A549 (cell line): Measurements from ENCODE around the gene SDC3. TPM values are rescaled to one million over a fixed set of nuclear protein-coding genes. Genes with fewer than 3 reads are reported as not detected.

Experiments used
- ATAC-seq, 2 experiments: fragments of 200-7000 bp in 1 of 2; fragments of >200 bp in 1 of 2; cut with Nextera tagmentation in 1 of 2; cut with Tn5 transposase in 1 of 2; 3 replicates each; pipeline versions ENCODE4 v1.8.0 to v1.9.1; 2018 to 2020; ENCODE audit warnings: mild to moderate bottlenecking in 1 of 2, moderate library complexity in 1 of 2
- CTCF ChIA-PET: fragments of 300-600 bp; sonication (Branson Sonifier 250); formaldehyde crosslinking; extraction: SDS; loops from one replicate; lab custom pipeline; 2021; ENCODE audit warnings: antibody characterized with exemption, inconsistent platforms; lab: Yijun Ruan, JAX
- POLR2A ChIA-PET: fragments of 350-600 bp; formaldehyde crosslinking; extraction: SDS; loops from one replicate; lab custom pipeline; 2021; ENCODE audit warnings: antibody characterized with exemption, inconsistent platforms; lab: Yijun Ruan, JAX
- DNase-seq, 2 experiments: peaks; one replicate each; pipeline versions ENCODE4 v3.0.0 to v3.0.0-alpha.2; 2011 to 2016; ENCODE audit warnings: low read depth in 1 of 2, low spot score in 1 of 2
- FAIRE-seq: peaks from 2 replicates; lab custom pipeline; 2011; peaks lifted over from hg19 to GRCh38; lab: Jason Lieb, UNC
- H3K27ac ChIP-seq, 2 experiments: fragments of >200 bp; sonication (Bioruptor Twin); formaldehyde crosslinking; 3 replicates each; pipeline ENCODE4 v1.5.1; 2016 to 2017
- H3K4me1 ChIP-seq: fragments of >200 bp; sonication (Bioruptor Twin); formaldehyde crosslinking; 3 replicates; pipeline ENCODE4 v1.6.1; 2016
- H3K4me2 ChIP-seq: fragments of >200 bp; sonication (Bioruptor Twin); formaldehyde crosslinking; 3 replicates; pipeline ENCODE4 v1.6.1; 2016
- H3K4me3 ChIP-seq: fragments of >200 bp; sonication (Bioruptor Twin); formaldehyde crosslinking; 3 replicates; pipeline ENCODE4 v1.5.1; 2016
- H3K9me3 ChIP-seq: fragments of >200 bp; sonication (Bioruptor Twin); formaldehyde crosslinking; 3 replicates; pipeline ENCODE4 v1.6.1; 2016
- BHLHE40 ChIP-seq: IDR thresholded peaks from 2 replicates; pipeline ENCODE4 v1.6.1; 2012; ENCODE audit warnings: low read depth, low read length, inconsistent platforms
- CHD2 ChIP-seq: fragments of 150-350 bp; IDR thresholded peaks from 2 replicates; pipeline ENCODE4 v1.6.1; 2014; ENCODE audit warnings: low read length; ENCODE audit not compliant: partially characterized antibody
- EHF ChIP-seq: fragments of 250-450 bp; sonication (Bioruptor Pico); IDR thresholded peaks from 2 replicates; pipeline ENCODE4 v1.5.0; 2020; ENCODE audit warnings: mild to moderate bottlenecking
- ESRRA ChIP-seq: fragments of 150-350 bp; IDR thresholded peaks from 2 replicates; pipeline ENCODE4 v1.6.1; 2014; ENCODE audit warnings: mild to moderate bottlenecking, low read length, borderline replicate concordance
- FOXS1 ChIP-seq: fragments of 250-450 bp; sonication (Bioruptor Pico); IDR thresholded peaks from 2 replicates; pipeline ENCODE4 v1.5.0; 2020; ENCODE audit warnings: mild to moderate bottlenecking, moderate library complexity
- HDAC2 ChIP-seq: fragments of 200-600 bp; sonication (generic); IDR thresholded peaks from 2 replicates; pipeline ENCODE4 v1.6.1; 2016
- HOXB5 ChIP-seq: fragments of 250-450 bp; sonication (Bioruptor Pico); IDR thresholded peaks from 2 replicates; pipeline ENCODE4 v1.5.0; 2020; ENCODE audit warnings: mild to moderate bottlenecking, moderate library complexity
- JUN ChIP-seq, 2 experiments: fragments of >200 bp; sonication (Bioruptor Twin); formaldehyde crosslinking; IDR thresholded peaks; 2 replicates in 1 of 2; 3 replicates in 1 of 2; pipeline ENCODE4 v1.6.1; 2016 to 2017
- JUNB ChIP-seq: fragments of >200 bp; sonication (Bioruptor Twin); formaldehyde crosslinking; IDR thresholded peaks from 2 replicates; pipeline ENCODE4 v1.6.1; 2016
- NFE2L2 ChIP-seq: fragments of 150-350 bp; conservative IDR thresholded peaks from 2 replicates; pipeline ENCODE4 v1.6.1; 2014; ENCODE audit warnings: low read length
- NR3C1 ChIP-seq: fragments of >200 bp; sonication (Bioruptor Twin); formaldehyde crosslinking; IDR thresholded peaks from 3 replicates; pipeline ENCODE4 v1.6.1; 2017
- PHF8 ChIP-seq: fragments of 200-600 bp; sonication (generic); IDR thresholded peaks from 2 replicates; pipeline ENCODE4 v1.6.1; 2016; ENCODE audit warnings: low read depth, mild to moderate bottlenecking, antibody characterized with exemption, moderate library complexity, borderline replicate concordance
- POLR2AphosphoS2 ChIP-seq: conservative IDR thresholded peaks from 2 replicates; pipeline ENCODE4 v1.6.1; 2012; ENCODE audit warnings: low read length, improper control_type of control experiment, inconsistent platforms
- RARB ChIP-seq: fragments of 250-450 bp; sonication (Bioruptor Pico); IDR thresholded peaks from 2 replicates; pipeline ENCODE4 v1.8.0; 2021; ENCODE audit warnings: mild to moderate bottlenecking, moderate library complexity
- RNF2 ChIP-seq: fragments of 200-600 bp; sonication (generic); IDR thresholded peaks from 2 replicates; pipeline ENCODE4 v1.6.1; 2016; ENCODE audit warnings: low read depth, mild to moderate bottlenecking, antibody characterized with exemption, moderate library complexity, borderline replicate concordance
- SMC3 ChIP-seq: fragments of >200 bp; sonication (Bioruptor Twin); formaldehyde crosslinking; IDR thresholded peaks from 3 replicates; pipeline ENCODE4 v1.6.1; 2018; ENCODE audit warnings: inconsistent platforms
- SREBF2 ChIP-seq: fragments of 450-650 bp; IDR thresholded peaks from 2 replicates; pipeline ENCODE4 v1.6.1; 2014; ENCODE audit warnings: mild to moderate bottlenecking, moderate library complexity
- TFCP2L1 ChIP-seq: fragments of 250-450 bp; sonication (Bioruptor Pico); IDR thresholded peaks from 2 replicates; pipeline ENCODE4 v1.5.0; 2021; ENCODE audit warnings: mild to moderate bottlenecking
- WGBS: methylation state at CpG from one replicate; pipeline ENCODE4 v1.1.6; 2017; ENCODE audit errors: missing lambda C conversion rate; 5-methylcytosine and 5-hydroxymethylcytosine counted together
- polyA plus RNA-seq, 4 experiments: library from polyadenylated mRNA; depleted of rRNA in 3 of 4; stranded (reverse); fragments of >200 nt; fragmentation: RNase III in 1 of 4; extraction: RNeasy Plus Mini Kit Qiagen cat#74134 plus additional on column Dnase treatment in 1 of 4; gene quantifications; 2 replicates in 3 of 4; 3 replicates in 1 of 4; pipeline ENCODE4 v1.2.3, GENCODE V29; 2011 to 2017
- TF ChIP-seq, protein P1 (sequence below): IDR thresholded peaks from 2 replicates; pipeline ENCODE4 v1.6.1; 2012
- TF ChIP-seq, protein P2 (sequence below): fragments of >200 bp; sonication (Bioruptor Twin); formaldehyde crosslinking; IDR thresholded peaks from 3 replicates; pipeline ENCODE4 v1.6.1; 2016
- TF ChIP-seq, protein P3 (sequence below): fragments of 150-350 bp; IDR thresholded peaks from 2 replicates; pipeline ENCODE4 v1.6.1; 2014; ENCODE audit warnings: low read depth, mild to moderate bottlenecking, low read length
- TF ChIP-seq, protein P4 (sequence below): fragments of 250-450 bp; sonication (Bioruptor Pico); IDR thresholded peaks from 2 replicates; pipeline ENCODE4 v1.5.0; 2021; ENCODE audit warnings: mild to moderate bottlenecking, moderate library complexity, borderline replicate concordance
- TF ChIP-seq, protein P5 (sequence below): fragments of >200 bp; sonication (Bioruptor Twin); formaldehyde crosslinking; IDR thresholded peaks from 3 replicates; pipeline ENCODE4 v1.5.1; 2016

The SDC3 gene
- polyA plus RNA-seq, 2 of the 4 experiments (the other 2 are of a cell fraction), result 2.0 to 8.9 TPM

DNA sequence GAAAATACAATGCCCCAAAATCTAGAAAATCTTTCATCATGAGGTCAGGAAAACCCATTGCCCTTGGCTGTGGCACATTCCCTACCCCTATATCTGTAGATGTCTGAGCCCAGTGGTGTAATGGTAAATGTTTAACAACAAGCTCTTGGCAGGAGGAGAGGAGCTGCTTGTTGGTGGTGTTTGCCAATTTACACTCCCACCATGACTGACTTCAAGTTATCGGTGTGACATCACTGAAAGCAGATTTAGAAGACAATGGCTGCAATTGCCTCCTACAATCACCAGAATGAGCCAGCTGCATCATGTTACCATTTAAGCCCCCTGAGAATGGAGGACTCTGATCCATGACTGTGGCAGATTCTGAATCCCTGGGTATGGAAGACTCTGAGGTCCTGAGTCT, 70.9 kb downstream of the SDC3 start:
- TF ChIP-seq, protein P1, sequence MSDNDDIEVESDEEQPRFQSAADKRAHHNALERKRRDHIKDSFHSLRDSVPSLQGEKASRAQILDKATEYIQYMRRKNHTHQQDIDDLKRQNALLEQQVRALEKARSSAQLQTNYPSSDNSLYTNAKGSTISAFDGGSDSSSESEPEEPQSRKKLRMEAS, result no peak
- TF ChIP-seq CHD2 (no peak), NR3C1 (no peak), JUNB (no peak), NFE2L2 (no peak), BHLHE40 (no peak), HDAC2 (no peak), ESRRA (no peak), POLR2AphosphoS2 (no peak), RNF2 (no peak), SMC3 (no peak), SREBF2 (no peak), TFCP2L1 (CRISPR knock-in tag) (no peak)
- TF ChIP-seq, protein P2, sequence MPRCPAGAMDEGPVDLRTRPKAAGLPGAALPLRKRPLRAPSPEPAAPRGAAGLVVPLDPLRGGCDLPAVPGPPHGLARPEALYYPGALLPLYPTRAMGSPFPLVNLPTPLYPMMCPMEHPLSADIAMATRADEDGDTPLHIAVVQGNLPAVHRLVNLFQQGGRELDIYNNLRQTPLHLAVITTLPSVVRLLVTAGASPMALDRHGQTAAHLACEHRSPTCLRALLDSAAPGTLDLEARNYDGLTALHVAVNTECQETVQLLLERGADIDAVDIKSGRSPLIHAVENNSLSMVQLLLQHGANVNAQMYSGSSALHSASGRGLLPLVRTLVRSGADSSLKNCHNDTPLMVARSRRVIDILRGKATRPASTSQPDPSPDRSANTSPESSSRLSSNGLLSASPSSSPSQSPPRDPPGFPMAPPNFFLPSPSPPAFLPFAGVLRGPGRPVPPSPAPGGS, result no peak
- TF ChIP-seq, protein P3, sequence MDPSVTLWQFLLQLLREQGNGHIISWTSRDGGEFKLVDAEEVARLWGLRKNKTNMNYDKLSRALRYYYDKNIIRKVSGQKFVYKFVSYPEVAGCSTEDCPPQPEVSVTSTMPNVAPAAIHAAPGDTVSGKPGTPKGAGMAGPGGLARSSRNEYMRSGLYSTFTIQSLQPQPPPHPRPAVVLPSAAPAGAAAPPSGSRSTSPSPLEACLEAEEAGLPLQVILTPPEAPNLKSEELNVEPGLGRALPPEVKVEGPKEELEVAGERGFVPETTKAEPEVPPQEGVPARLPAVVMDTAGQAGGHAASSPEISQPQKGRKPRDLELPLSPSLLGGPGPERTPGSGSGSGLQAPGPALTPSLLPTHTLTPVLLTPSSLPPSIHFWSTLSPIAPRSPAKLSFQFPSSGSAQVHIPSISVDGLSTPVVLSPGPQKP, result no peak
- TF ChIP-seq, all 56 proteins: peak for 0
- ChIA-PET CTCF (interaction anchor here (1.4 kb wide), 1 partner anchor 36 kb away, joined by 6 read pairs; no protein-coding TSS in a partner anchor), POLR2A (interaction anchor here (0.6 to 1.2 kb wide), 2 partner anchors 13 to 25 kb away, joined by 4 to 5 read pairs; no protein-coding TSS in a partner anchor)
- no peaks in the 10 kb centered on the region for H3K4me1 ChIP-seq
- no peaks in the 10 kb centered on the region for H3K9me3 ChIP-seq
- no peak overlapping the region for H3K27ac ChIP-seq
- ATAC-seq (no peak), DNase-seq (no peak), FAIRE-seq (no peak)
- WGBS, result 43% methylated on average over 1 of the region's 1 CpG
- H3K4me3 ChIP-seq, result no peak overlapping the region
- H3K4me2 ChIP-seq, result no peak overlapping the region

DNA sequence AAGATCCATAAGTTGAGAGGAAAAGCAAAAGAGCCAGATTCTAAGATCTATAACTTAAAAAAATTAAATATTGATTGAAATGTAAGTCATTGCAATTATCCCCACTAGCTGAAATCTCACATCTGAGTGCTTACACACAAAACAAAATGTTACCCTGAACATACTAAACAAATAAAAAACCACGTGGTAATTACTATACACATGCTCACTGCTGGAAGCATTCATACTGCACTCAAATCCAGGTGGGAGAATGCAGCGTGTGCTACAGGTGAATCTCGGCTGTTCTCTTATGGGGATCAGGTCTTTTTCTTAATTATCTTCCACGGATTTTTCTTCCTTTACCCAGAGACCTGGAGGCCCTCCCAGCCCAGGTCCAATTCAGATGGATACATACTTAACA, 74.3 kb downstream of the SDC3 start:
- CTCF ChIA-PET, result interaction anchor here (1.2 to 1.4 kb wide), 2 partner anchors 13 to 32 kb away, joined by 4 read pairs; no protein-coding TSS in a partner anchor

More for the DNA sequence above, 74.3 kb downstream of the SDC3 start:
- FAIRE-seq (no peak), ATAC-seq (no peak), DNase-seq (no peak)
- Histone ChIP-seq H3K4me3 (no peak overlapping the region), H3K9me3 (no peaks in the 10 kb centered on the region), H3K27ac (no peak overlapping the region), H3K4me1 (no peaks in the 10 kb centered on the region), H3K4me2 (no peak overlapping the region)
- TF ChIP-seq HOXB5 (CRISPR knock-in tag) (no peak), PHF8 (no peak), RARB (CRISPR knock-in tag) (no peak), JUN (IDR thresholded peaks at IDR 0.05) (no peak), HDAC2 (no peak), EHF (CRISPR knock-in tag) (no peak), FOXS1 (CRISPR knock-in tag) (no peak), SMC3 (no peak)
- TF ChIP-seq, protein P4, sequence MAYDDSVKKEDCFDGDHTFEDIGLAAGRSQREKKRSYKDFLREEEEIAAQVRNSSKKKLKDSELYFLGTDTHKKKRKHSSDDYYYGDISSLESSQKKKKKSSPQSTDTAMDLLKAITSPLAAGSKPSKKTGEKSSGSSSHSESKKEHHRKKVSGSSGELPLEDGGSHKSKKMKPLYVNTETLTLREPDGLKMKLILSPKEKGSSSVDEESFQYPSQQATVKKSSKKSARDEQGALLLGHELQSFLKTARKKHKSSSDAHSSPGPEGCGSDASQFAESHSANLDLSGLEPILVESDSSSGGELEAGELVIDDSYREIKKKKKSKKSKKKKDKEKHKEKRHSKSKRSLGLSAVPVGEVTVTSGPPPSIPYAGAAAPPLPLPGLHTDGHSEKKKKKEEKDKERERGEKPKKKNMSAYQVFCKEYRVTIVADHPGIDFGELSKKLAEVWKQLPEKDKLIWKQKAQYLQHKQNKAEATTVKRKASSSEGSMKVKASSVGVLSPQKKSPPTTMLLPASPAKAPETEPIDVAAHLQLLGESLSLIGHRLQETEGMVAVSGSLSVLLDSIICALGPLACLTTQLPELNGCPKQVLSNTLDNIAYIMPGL, result no peak
- TF ChIP-seq, protein P2, result no peak
- TF ChIP-seq, protein P5, sequence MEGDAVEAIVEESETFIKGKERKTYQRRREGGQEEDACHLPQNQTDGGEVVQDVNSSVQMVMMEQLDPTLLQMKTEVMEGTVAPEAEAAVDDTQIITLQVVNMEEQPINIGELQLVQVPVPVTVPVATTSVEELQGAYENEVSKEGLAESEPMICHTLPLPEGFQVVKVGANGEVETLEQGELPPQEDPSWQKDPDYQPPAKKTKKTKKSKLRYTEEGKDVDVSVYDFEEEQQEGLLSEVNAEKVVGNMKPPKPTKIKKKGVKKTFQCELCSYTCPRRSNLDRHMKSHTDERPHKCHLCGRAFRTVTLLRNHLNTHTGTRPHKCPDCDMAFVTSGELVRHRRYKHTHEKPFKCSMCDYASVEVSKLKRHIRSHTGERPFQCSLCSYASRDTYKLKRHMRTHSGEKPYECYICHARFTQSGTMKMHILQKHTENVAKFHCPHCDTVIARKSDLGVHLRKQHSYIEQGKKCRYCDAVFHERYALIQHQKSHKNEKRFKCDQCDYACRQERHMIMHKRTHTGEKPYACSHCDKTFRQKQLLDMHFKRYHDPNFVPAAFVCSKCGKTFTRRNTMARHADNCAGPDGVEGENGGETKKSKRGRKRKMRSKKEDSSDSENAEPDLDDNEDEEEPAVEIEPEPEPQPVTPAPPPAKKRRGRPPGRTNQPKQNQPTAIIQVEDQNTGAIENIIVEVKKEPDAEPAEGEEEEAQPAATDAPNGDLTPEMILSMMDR, result no peak
- WGBS, result 26% methylated on average over 4 of the region's 4 CpGs
- POLR2A ChIA-PET, result no interaction called here
